Common myeloid progenitor, CD34-positive (primary cell): ENCODE measurements around the gene FBXO3.
"Not testable (repeated sequence)": the region's sequence is repeated elsewhere in the genome, so short reads cannot be mapped to it uniquely, and the experiment has no call there.

Experiments used
- CTCF ChIA-PET: fragments of 350-600 bp; sonication (Branson Sonifier 250); formaldehyde crosslinking; loops from one replicate; lab custom pipeline; 2021; ENCODE audit warnings: antibody characterized with exemption; lab: Charles Lee
- POLR2A ChIA-PET: fragments of 350-600 bp; sonication (Branson Sonifier 250); formaldehyde crosslinking; loops from one replicate; lab custom pipeline; 2021; ENCODE audit warnings: antibody characterized with exemption; lab: Charles Lee
- DNase-seq, 3 donors: peaks; one replicate each; pipeline versions ENCODE4 v3.0.0 to v3.0.0-alpha.2; 2013
- H3K27ac ChIP-seq, 2 experiments: 1 replicate in 1 of 2; 2 replicates in 1 of 2; pipeline ENCODE4 v1.7.0; 2013; ENCODE audit warnings: inconsistent platforms in 2 of 2, low read length in 2 of 2, mild to moderate bottlenecking in 2 of 2, low read depth in 1 of 2, moderate library complexity in 1 of 2; ENCODE audit not compliant: severe bottlenecking in 2 of 2, insufficient read depth in 1 of 2, poor library complexity in 1 of 2
- H3K27me3 ChIP-seq, 5 experiments: replicated peaks in 2 of 5; 1 replicate in 3 of 5; 2 replicates in 2 of 5; pipeline versions ENCODE4 v1.6.1 to v1.7.0; 2013; ENCODE audit warnings: low read length in 4 of 5, mild to moderate bottlenecking in 2 of 5, moderate library complexity in 2 of 5, inconsistent platforms in 1 of 5; ENCODE audit not compliant: insufficient read depth in 5 of 5, control insufficient read depth in 4 of 5
- H3K36me3 ChIP-seq, 4 experiments: 1 replicate in 2 of 4; 2 replicates in 2 of 4; pipeline versions ENCODE4 v1.6.1 to v1.7.0; 2013; ENCODE audit warnings: low read length in 3 of 4, control low read depth in 1 of 4, mild to moderate bottlenecking in 1 of 4; ENCODE audit not compliant: control insufficient read depth in 4 of 4, insufficient read depth in 4 of 4
- H3K4me1 ChIP-seq, 4 experiments: 1 replicate in 3 of 4; 2 replicates in 1 of 4; pipeline versions ENCODE4 v1.6.1 to v1.7.1; 2013; ENCODE audit warnings: low read length in 3 of 4, mild to moderate bottlenecking in 3 of 4, control low read depth in 1 of 4, inconsistent platforms in 1 of 4, moderate library complexity in 1 of 4; ENCODE audit not compliant: control insufficient read depth in 4 of 4, insufficient read depth in 4 of 4; ENCODE audit errors: control extremely low read depth in 1 of 4
- H3K4me3 ChIP-seq, 7 experiments: 1 replicate in 4 of 7; 2 replicates in 3 of 7; pipeline versions ENCODE4 v1.5.1 to v1.7.0; 2013; ENCODE audit warnings: mild to moderate bottlenecking in 7 of 7, low read length in 6 of 7, moderate library complexity in 6 of 7, inconsistent platforms in 2 of 7, low read depth in 2 of 7, control low read depth in 1 of 7; ENCODE audit not compliant: insufficient read depth in 4 of 7, control insufficient read depth in 1 of 7; ENCODE audit errors: extremely low read depth in 1 of 7
- H3K9me3 ChIP-seq, 5 experiments: 1 replicate in 4 of 5; 2 replicates in 1 of 5; pipeline versions ENCODE4 v1.6.1 to v1.7.1; 2013; ENCODE audit warnings: low read length in 4 of 5, mild to moderate bottlenecking in 2 of 5, inconsistent platforms in 1 of 5, low read depth in 1 of 5, moderate library complexity in 1 of 5; ENCODE audit not compliant: control insufficient read depth in 4 of 5, insufficient read depth in 2 of 5; ENCODE audit errors: control extremely low read depth in 1 of 5
- WGBS: methylation state at CpG from one replicate; pipeline ENCODE4 v1.1.5; 2013; ENCODE audit not compliant: insufficient coverage; 5-methylcytosine and 5-hydroxymethylcytosine counted together

FBXO3 gene

DNA sequence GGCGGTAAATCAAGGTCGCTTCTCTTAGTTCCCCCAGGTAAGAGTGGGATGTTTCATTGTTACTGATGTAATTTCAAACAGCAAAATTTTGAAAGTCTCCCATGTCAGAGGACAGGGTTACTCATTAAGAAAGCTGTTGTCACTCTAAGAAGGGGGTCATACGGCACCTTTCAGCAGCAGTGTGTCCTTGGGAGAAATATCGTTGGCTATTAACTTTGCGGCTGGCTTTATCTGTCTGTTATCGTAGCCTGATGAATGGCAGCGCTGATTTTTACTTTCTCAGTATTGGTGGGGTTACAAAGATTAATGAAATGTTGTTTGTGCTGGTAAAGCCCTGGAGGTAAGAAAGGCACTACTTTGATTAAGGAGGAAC is 27.5 kb upstream of the FBXO3 start:
- no peak overlapping the region for H3K27ac ChIP-seq
- DNase-seq: no peak
- no peaks in the 10 kb centered on the region for H3K36me3 ChIP-seq
- H3K27me3 ChIP-seq: peaks cover 11 to 38% (median 28%) of the 10 kb centered on the region in 5 experiments
- no peaks in the 10 kb centered on the region for H3K9me3 ChIP-seq
- H3K4me3 ChIP-seq: no peak overlapping the region
- CTCF ChIA-PET: interaction anchor here (0.7 to 1.8 kb wide), 4 partner anchors 9 to 169 kb away, joined by 3 to 6 read pairs (median 3); no protein-coding TSS in a partner anchor
- peaks cover 0 to 10% (median 8%) of the 10 kb centered on the region in 4 experiments for H3K4me1 ChIP-seq
- POLR2A ChIA-PET: interaction anchor here (0.6 kb wide), 1 partner anchor 622 kb away, joined by 4 read pairs; no protein-coding TSS in a partner anchor
- WGBS: 46% methylated on average over 7 of the region's 7 CpGs

DNA sequence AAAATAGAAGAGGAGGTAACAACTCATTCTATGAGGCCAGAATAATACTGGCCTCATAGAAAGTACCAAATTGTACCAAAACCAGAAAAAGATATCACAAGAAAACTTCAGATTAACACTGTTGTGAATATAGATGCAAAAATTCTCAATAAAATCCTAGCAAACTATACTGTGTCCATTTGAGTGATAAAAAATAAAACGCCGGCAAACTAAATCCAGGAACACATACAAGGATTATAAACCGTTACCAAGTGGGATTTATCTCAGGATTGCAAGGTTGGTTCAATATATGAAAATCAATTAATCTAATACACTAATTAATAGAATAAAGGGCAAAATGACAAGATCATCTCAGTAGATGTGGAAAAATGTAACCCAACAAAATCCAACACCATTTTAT is 23.6 kb upstream of the FBXO3 start:
- Histone ChIP-seq H3K27me3 (peaks cover 6 to 34% (median 25%) of the 10 kb centered on the region in 5 experiments), H3K4me1 (peaks cover 0 to 10% (median 8%) of the 10 kb centered on the region in 4 experiments), H3K27ac (no peak overlapping the region), H3K36me3 (no peaks in the 10 kb centered on the region), H3K9me3 (peaks cover 0 to 6% (median 0%) of the 10 kb centered on the region in 5 experiments), H3K4me3 (no peak overlapping the region)
- POLR2A ChIA-PET: no interaction called here
- CTCF ChIA-PET: interaction anchor here (0.8 kb wide), 1 partner anchor 10 kb away, joined by 3 read pairs; no protein-coding TSS in a partner anchor
- no CpG with 5 or more reads among the region's 3 CpGs for WGBS
- DNase-seq: no peak

DNA sequence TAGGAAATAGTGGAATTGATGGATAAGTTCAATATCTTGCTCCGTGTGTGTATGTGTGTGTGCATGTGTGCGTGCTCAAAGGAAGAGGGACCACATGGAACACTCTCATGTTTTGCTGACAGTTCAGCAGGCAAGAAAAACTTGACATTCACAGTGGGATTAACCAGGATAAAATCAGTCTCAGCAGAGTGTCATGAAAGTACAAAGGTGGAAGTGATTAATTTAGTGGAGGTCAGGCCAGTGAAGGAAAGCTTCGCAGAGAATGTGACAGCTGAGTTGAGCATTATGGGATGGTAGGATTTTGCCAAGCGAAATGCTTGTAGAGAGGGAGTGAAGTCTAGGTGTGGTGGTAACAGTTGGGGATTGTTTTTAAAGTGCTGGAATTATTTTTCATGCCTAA is 15.7 kb upstream of the FBXO3 start:
- ChIA-PET POLR2A (interaction anchor here (0.6 kb wide), 1 partner anchor 52 kb away, joined by 4 read pairs; no protein-coding TSS in a partner anchor), CTCF (interaction anchor here (1.4 kb wide), 1 partner anchor 47 kb away, joined by 3 read pairs; no protein-coding TSS in a partner anchor)
- Histone ChIP-seq H3K27me3 (no peaks in the 10 kb centered on the region), H3K4me1 (peaks cover 0 to 3% (median 0%) of the 10 kb centered on the region in 4 experiments), H3K36me3 (no peaks in the 10 kb centered on the region), H3K4me3 (no peak overlapping the region), H3K9me3 (peaks cover 0 to 5% (median under 1%) of the 10 kb centered on the region in 5 experiments), H3K27ac (no peak overlapping the region)
- 81% methylated on average over 3 of the region's 4 CpGs for WGBS
- DNase-seq: no peak

DNA sequence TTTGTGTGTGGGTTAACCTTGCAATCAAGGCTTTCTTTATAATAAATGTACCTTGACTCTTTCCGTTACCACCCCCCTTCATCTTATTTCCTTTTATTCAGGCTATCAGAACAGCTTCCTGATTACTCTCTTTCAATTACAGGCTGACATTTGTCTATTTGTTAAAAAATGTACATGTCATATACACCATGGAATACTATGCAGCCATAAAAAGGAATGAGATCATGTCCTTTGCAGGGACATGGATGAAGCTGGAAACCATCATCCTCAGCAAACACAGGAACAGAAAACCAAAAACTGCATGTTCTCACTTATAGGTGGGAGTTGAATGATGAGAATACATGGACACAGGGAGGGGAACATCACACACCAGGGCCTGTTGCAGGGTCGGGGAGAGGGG is 13.8 kb upstream of the FBXO3 start:
- H3K27me3 ChIP-seq, POLR2A ChIA-PET, H3K9me3 ChIP-seq, H3K4me1 ChIP-seq, H3K4me3 ChIP-seq, H3K27ac ChIP-seq, DNase-seq, CTCF ChIA-PET, H3K36me3 ChIP-seq: not testable (repeated sequence)
- WGBS: 100% methylated on average over 1 of the region's 2 CpGs

DNA sequence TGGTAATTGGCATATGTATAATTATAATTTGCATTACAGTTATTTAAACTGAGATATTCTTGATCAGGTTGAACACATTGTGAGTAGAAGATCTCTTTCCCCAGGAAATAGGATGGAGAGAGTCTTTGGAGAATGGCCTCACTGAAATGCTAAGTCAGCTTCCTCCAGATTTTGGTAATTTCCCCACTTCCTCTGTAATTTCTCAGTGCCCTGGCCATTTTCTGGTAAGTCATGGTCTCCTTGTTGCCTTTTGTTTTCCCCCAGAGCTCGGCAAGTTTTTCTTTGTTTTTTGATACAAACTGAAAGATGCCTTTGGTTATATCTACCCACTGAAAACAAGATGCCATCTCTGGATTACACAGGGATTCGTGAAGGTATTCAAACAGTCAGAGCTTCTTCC is 12.8 kb upstream of the FBXO3 start:
- H3K27me3 ChIP-seq: no peaks in the 10 kb centered on the region
- ChIA-PET POLR2A (no interaction called here), CTCF (interaction anchor here (0.7 to 1.1 kb wide), 2 partner anchors 9 to 21 kb away, joined by 3 read pairs; no protein-coding TSS in a partner anchor)

DNA sequence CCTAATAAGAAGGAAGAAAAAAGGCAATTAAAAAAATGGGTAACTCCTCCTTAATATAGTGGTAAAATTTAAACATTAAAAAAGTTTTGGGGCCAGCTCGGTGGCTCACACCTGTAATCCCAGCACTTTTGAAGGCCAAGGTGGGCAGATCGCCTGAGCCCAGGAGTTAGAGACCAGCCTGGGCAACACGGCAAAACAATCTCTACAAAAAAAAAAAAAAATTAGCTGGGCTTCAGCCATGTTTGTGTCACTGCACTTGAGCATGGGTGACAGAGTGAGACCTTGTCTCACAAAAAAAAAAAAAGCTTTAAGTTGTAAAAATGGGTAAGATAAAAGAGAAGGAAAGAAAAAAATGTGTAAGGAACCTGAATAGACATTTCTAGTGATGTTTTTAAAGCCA is 11.3 kb upstream of the FBXO3 start:
- no peaks in the 10 kb centered on the region for H3K36me3 ChIP-seq
- H3K27ac ChIP-seq: no peak overlapping the region
- WGBS: no CpG with 5 or more reads among the region's 3 CpGs
- H3K27me3 ChIP-seq: no peaks in the 10 kb centered on the region
- CTCF ChIA-PET: interaction anchor here (3.2 kb wide), 1 partner anchor 22 kb away, joined by 10 read pairs; no protein-coding TSS in a partner anchor
- peaks cover 0 to 2% (median 0%) of the 10 kb centered on the region in 5 experiments for H3K9me3 ChIP-seq
- H3K4me3 ChIP-seq: no peak overlapping the region
- POLR2A ChIA-PET: interaction anchor here (0.6 kb wide), 1 partner anchor 485 kb away, joined by 4 read pairs; no protein-coding TSS in a partner anchor
- DNase-seq: no peak
- H3K4me1 ChIP-seq: peaks cover 0 to 3% (median 0%) of the 10 kb centered on the region in 4 experiments

More for the DNA sequence above, 12.8 kb upstream of the FBXO3 start:
- peaks cover 0 to 3% (median 0%) of the 10 kb centered on the region in 4 experiments for H3K4me1 ChIP-seq
- peaks cover 0 to 2% (median under 1%) of the 10 kb centered on the region in 5 experiments for H3K9me3 ChIP-seq
- no peak for DNase-seq
- H3K36me3 ChIP-seq: no peaks in the 10 kb centered on the region
- H3K4me3 ChIP-seq: no peak overlapping the region
- no peak overlapping the region for H3K27ac ChIP-seq
- WGBS: 14% methylated on average over 1 of the region's 2 CpGs

DNA sequence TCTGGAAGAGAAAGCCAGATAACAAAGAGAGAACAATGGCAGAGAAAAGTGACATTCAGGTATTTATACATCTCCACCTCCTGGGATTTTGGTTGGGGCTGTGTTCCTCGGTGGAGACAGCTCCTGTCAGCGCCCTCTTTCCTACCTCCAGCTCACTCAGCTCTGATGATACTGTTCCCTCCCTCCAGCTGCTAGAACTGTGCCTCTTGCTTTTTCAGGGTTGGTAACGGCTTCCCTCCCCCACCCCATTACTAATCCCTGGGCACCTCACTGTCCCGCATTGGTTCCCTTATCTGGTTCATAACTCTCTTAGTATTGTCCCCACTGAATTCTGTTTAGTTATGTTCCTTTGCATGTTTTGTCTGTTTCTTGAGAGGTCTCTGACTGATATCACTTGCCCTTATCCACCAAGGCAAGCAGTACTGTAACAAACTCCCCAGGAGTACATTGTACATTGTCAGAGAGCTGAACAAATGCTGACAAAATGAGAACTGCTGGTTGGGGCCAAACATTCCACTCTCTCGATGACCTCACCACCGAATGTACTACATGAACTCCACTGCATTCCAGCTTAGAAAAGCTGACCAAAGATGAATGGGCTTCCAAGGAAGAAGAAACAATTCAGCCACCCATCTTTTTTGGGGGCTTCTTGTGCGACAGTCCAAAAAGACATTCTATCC is 5.7 kb upstream of the FBXO3 start:
- no peaks in the 10 kb centered on the region for H3K36me3 ChIP-seq
- ChIA-PET CTCF (no interaction called here), POLR2A (interaction anchor here (0.6 kb wide), 1 partner anchor 367 kb away, joined by 4 read pairs; no protein-coding TSS in a partner anchor)
- H3K9me3 ChIP-seq: peaks cover 0 to 2% (median 0%) of the 10 kb centered on the region in 5 experiments
- H3K4me3 ChIP-seq: no peak overlapping the region
- 96% methylated on average over 4 of the region's 7 CpGs for WGBS
- H3K4me1 ChIP-seq: peaks cover 0 to 3% (median 1%) of the 10 kb centered on the region in 4 experiments
- no peak overlapping the region for H3K27ac ChIP-seq
- DNase-seq: no peak
- peaks cover 0 to 19% (median 9%) of the 10 kb centered on the region in 5 experiments for H3K27me3 ChIP-seq
